H1 (cell line): ENCODE data around the gene IWS1. TPM values are rescaled to one million over a fixed set of nuclear protein-coding genes. Genes with fewer than 3 reads are reported as not detected.

ENCODE experiments used
- JUN ChIP-seq: IDR thresholded peaks from 2 replicates; pipeline ENCODE4 v1.6.1; 2011; ENCODE audit warnings: low read depth, mild to moderate bottlenecking, improper control_type of control experiment, low read length
- polyA plus RNA-seq, 7 experiments: library from polyadenylated mRNA; depleted of rRNA in 3 of 7; stranded (reverse) in 5 of 7; unstranded in 2 of 7; fragments of >200 nt in 5 of 7; fragments of 200-250 nt in 2 of 7; gene quantifications; 1 replicate in 5 of 7; 2 replicates in 1 of 7; 4 replicates in 1 of 7; pipeline versions ENCODE4 v1.2.1 to v1.2.3, GENCODE V29; 2011 to 2013; ENCODE audit warnings: missing spikeins in 2 of 7, mixed read lengths in 2 of 7
- total RNA-seq: library from RNA; stranded (reverse); fragmentation: NEBNext Ultra II Directional; extraction: Animal tissue kit (Norgen Biotek cat#: 25700); gene quantifications from 2 replicates; pipeline ENCODE4 v1.2.1, GENCODE V29; 2021
- TF ChIP-seq, protein P1 (sequence below): IDR thresholded peaks from 2 replicates; pipeline ENCODE4 v1.6.1; 2011; ENCODE audit warnings: low read length, improper control_type of control experiment

IWS1 gene
- total and polyA plus RNA-seq, 2 of the 8 experiments (the other 6 are each of a cell fraction or from before 2014, with no cell fraction given): 18.4 to 64.8 TPM

DNA sequence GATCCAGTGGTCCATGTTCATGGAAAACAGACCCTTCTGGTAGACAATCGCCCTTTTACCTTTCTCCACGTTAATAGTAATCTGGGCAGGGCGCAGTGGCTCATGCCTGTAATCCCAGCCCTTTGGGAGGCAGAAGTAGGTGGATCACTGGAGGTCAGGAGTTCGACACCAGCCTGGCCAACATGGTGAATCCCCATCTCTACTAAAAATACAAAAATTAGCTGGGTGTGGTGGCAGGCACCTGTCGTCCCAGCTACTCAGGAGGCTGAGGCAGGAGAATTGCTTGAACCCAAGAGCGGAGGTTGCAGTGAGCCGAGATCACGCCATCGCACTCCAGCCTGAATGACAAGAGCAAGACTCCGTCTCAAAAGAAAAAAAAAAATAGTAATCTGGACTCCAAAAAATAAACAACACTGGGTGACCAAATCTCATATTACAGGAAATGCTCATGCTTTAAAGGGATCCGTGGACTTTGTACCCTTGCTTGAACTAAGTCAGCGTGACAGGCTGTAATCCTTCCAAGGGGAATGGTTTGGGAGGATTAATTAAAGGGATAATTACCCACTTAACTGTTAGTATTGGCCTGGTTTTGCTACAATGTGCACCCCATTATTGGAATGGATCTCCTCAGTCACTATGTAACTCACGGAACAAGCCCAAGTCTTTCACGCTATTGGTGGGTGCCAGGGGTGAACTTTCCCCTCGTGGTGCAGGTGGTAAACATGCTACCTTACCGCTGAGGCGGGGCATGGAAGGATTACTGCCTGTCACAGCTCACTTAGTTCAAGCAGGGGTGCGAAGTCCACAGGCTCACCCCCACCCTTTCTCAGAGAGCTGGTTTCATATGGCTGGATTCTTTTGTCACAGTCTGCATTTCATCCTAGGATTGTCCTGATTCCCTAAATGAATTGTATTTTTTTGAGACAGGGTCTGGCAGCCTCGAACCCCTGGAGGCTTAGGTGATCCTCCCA lies 71.4 kb downstream of the IWS1 start (continued):
- TF ChIP-seq, protein P1, sequence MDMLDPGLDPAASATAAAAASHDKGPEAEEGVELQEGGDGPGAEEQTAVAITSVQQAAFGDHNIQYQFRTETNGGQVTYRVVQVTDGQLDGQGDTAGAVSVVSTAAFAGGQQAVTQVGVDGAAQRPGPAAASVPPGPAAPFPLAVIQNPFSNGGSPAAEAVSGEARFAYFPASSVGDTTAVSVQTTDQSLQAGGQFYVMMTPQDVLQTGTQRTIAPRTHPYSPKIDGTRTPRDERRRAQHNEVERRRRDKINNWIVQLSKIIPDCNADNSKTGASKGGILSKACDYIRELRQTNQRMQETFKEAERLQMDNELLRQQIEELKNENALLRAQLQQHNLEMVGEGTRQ: no peak
- TF ChIP-seq JUN: no peak
